GM18519 (cell line): ENCODE measurements around the gene MYL3.

Experiments
- ATAC-seq: cut with Tn5 transposase; IDR thresholded peaks from one replicate; pipeline ENCODE4 v1.9.1; 2021; ENCODE audit warnings: mild to moderate bottlenecking, moderate library complexity; ENCODE audit not compliant: unreplicated experiment, low FRiP score

Gene MYL3

DNA sequence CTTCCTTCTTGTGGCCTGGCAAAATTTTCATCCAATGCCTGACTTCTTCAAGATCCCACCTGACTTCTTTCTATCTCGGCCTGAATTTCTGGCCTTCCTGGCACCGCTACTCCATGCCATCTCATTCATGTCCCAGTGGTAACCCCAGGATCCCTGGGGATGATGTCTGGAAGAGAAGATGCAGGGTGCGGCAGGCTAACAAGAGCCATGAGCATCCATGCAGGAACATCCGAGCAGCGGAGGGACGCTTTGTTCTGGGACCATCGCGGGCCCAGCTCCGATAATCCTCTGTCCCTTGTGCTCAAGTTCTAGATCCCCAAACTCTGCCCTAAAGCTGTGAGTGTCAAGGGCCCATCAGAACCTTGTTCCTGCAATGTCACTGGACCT lies 10.9 kb downstream of the MYL3 start:
- ATAC-seq = no peak

DNA sequence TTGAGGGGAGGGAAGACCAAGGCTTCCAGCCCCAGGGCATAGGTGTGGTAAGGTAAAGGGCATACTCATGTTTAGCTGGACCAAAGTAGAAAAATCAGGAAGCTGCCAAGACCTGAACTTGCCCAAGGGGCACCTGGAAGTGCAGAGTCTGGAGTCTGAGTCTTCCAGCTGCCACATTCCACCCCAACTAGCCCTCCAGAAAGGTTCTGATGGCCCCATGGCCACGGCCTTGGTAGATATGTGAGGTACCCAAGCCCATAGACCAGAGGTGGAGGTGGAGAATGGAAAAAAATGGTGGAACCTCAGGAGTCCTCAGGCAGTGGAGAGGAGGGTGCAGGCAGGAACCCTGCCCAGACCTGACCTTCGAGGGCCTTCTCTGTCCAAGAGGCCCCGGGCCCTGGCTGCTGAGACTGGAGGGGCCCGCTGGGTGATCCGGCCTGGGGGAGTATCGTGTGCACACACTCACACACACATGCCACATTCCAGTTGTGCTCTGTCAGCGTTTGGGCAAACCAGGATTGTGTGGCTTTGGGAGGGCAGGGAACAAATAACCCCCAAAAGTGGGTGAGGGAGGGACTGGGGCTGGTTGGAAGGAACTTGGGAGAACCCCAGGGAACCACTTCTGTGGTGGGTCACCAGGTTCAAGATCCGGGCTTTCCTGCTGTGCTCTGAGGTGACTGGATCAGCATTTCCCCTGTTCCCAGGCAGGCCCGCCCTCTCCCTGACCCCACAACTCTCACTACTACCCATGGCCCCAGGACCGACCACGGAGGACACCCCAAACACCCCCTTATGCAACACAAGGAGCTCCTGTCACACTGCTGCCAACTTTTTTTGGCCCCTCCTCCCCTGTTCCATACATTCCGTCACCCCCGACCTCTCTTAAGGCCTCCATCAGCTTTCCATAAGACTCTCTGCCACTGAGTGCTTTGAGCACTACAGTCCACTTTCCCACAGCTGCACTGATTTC lies 11.6 kb downstream of the MYL3 start:
- no peak for ATAC-seq

DNA sequence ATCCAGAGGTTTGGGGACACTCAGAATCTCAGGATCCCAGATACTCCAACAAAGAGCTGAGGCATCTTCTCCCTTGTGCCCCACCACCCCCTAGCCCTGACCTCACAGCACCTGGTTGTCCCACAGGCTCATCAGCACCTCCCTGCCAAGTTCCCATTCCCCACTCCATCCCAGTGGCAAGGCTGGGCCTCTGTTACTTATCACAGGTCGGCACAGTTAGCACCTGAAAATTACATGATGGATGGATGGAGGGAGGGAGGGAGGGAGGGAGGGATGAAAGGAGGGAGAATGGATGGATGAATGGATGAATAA lies 12.8 kb downstream of the MYL3 start:
- no peak for ATAC-seq

DNA sequence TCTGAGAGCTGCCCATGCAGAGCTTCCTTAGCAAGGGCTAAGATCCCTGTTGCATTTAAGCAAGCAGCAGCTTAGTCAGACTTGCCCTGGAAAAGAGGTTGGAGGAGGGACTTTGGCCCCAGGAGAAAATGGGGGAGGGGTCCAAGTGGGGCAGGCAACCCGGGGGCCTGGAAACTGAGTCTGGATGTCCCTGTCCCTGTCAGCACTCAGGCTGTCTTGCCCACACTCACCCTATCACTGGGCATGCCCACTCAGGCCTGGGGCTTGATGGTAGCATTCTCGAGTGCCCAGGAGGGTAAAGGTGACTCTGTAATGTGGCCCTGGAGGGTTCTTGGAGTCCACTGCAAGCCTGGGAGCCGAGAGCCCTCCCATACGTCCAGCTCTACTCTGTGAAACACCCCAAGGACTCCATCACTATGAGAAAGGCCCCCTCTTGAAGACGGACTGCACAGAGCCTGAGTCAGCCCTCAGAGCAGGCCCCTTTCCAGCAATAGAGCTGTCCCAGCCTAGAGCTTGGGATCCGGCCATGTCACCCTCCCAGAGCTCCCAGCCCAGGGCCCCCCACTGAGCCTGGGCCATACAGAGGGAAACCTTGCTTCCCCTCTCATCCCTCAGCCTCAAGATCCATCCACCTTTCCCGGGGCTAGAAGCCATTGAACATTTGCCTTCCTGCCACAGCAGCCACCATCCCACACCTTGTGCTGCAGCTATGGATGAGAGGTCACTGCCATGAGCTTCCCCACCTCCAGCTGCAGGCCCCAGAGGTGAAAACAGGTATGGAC lies 13.4 kb downstream of the MYL3 start:
- ATAC-seq = no peak

DNA sequence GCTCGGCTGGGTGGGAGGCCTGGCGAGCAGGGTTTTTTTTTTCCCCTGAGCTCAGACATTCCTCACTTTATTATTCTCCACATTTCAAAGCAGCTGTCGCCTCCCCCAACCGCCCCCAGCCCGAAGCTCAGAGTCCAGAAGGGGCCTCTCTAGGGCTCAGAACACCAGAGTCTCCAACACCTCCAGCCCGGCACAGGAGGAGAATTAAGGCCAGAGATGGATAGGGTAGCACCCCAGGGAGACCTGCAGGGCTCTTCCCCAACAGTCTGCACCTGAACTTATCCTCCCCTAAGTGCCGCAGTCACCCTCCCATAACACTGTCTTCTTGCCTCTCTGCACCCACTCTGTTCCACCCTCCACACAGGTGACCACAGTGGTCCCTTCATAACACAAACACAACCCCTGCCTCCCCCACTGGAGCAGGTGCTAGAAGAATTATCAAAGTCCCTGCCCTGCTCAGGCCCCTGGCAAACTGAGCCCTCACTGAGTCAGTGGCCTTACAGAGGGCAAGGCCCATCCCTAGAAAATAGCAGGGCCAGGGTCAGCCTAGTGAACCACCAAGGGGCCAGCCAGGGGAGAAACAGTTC lies 14.1 kb downstream of the MYL3 start:
- ATAC-seq = no peak

DNA sequence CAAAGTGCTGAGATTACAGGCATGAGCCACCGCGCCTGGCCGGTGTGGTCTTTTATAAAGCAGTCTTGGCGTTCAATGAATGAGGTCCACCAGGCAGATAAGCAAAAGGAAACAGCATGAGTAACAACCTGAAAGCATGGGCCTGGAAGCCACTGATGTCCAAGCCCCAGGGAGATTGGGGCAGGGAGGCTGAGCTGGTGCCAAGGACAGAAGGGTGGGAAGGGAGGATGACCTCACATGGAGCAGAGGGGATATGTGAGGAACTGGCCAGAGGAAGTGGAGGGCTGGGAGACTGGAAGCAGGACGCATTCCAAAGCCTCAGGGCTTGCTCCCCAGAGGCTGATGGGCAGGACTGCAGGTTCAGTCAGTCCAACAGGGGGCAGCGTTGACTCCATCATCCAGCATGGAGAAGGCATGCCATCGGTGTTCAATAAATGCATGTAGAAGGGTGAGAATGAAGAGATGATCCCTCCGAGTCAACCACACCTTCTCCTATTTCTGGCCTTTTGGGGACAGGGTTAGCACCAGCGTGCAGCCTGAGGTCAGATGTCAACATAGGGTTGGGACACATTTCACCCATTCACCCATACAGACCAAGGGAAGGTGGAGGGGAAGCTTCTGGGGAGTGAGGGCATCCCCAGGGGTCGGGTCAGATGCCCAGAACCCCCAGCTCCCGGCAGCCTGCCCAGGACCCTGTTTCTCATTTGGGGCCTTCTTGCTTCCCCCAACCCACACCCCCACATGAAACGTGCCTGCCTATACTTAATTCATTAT lies 14.8 kb downstream of the MYL3 start:
- ATAC-seq = no peak

DNA sequence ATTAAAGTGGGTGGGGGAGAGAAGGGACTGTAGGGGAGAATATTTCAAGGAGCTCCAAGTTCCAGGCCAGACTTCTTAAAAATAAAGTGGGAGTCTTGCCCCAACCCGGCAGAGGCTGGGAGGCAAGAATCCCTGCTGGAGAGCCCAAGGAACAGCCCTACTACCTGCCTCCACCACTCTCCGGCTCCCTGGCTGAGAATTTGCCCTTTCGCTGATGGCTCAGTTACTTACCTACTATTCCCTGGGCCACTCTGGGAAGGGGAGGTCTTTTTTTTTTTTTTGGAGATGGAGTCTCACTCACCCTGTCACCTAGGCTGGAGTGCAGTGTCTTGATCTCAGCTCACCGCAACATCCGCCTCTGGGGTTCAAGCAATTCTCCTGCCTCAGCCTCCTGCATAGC lies 15.5 kb downstream of the MYL3 start:
- no peak for ATAC-seq

DNA sequence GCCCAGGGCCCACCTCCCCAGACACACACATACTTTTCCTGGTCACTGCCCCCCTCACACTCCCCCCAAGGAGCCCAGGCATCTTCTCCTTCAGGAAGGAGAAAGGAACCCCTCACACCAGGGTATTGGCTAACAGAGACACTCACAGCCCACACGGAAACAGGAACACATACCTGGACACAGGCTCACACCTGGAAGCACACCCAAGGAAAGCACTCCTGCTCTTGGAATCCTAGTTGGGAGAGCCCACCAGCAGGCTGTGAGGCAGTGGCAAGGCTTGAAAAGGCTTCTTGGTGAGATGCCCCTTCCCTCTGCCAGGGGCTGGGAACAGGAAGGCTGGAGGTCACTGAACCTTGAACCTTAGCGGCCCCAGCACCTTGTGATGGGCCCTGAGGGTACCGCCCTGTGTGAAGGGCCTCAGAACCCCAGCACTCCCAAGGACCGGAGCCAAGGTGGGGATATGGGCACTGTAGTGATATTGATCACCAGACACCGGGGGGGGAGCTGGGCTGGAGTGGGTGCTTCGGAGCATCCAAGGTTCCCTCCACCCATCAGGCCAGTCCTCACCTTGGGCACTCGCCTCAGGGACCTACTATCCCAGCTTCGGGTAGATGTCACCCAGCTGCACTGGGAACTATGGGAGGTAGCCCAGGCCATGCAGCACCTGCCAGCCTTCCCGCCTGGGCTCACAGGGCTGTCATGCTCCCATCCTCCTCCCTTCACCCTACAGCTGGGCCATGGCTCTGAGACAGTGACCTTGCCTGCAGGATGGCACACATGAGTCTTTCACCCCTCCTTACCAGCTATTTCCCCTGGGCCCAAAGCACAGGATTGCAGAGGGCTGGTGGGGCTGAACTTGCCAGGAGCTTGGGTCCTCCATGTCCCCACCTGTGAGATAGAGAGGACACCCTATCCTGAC lies 16.4 kb downstream of the MYL3 start:
- ATAC-seq = no peak

DNA sequence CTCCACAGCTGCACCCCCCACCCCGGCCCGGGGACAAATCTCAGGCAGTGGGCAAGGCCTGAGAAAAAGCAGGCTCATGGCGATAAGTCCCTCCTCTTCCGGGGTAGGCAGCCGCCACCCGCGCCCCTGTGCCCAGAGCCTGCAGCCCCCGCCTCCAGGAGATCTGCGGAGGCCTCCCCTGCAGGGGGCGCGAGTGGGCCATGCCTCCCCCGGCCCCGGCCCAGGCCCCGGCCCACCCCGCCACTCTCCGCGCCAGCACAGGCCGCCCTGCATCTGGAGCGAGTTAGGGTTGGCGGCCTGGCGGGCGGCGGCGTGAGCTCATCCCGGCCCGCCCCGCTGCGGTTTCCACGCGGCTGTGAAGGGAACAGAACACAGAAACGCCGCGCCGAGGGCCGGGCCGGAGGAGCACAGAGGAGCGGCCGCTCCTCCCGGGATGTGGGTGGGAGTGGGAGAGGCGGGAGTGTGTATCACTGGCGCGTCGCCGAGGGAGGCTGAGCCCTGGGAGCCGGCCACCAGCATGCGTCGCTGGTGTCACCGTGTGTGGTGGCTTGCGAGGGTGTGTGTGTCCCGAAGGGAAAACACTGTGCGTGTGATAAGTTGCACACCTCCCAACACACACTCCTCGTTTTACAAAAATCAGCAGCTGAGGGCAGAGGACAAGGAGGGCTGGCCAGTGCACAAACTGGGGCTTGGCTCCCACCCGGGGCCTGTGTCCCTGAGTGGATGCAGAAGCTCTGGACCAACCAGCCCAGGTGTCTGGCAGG lies 17.2 kb downstream of the MYL3 start:
- ATAC-seq = no peak

DNA sequence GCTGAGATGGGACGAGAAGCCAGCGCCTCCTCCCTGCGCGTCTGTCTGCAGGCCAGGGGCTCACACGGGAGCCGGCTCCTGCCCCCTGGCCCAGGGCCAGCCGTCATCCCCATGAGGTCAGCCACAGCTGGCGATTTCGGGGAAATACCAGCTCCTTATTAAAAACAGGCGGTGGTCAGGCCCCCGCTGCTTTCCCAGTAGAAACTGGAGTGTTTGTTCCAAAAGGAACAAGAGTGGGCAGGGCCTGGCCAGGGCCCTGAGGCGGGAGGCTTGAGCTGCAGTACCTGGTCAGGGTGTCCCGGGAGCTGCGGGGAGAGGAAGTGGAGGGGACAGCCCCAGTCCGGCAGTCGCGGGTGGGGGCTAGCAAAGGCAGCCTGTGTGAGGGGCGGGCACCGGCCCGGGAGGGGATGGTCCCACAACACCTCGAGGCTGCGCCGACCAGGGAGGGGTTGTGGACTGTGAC lies 17.8 kb downstream of the MYL3 start:
- no peak for ATAC-seq

DNA sequence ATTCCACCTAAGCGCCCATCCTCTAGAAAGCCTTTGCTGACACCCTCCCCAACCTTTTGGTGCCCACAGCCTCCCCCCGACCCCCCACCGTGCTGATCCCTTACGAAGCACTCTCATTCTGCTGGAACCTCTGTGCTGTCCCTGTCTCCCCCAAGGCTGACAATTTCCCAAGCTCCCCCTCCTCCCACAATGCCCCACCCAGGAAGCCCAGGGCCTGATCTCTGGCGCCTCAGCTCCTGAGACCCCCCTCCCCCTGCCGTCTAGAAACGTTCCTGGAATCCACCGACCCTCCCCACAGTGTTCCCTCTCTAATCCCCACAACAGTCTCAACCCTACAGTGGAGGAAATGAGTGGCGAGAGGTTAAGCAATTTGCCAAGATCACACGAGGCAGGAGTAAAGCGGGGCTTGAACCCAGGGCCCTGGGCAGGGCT lies 18.3 kb downstream of the MYL3 start:
- ATAC-seq = no peak

DNA sequence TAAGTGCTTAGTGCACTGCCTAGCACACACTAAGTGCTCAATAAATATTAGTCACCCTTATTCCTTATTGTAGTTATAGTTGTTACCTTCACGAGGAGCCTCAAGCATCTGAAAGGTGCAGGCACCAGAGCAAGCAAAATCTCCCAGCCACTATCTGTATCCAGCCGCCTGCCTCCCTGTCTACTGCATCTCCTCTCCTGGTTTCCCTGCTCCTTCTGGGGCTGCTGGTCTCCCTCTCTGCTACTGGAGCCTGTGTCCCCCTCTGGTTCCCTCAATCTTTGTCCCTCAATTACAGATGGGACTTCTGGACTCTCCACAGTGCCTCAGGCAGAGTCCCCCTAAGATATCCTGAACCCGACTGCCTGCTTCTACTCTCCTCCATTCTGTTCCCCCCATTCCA lies 18.8 kb downstream of the MYL3 start:
- ATAC-seq = no peak

DNA sequence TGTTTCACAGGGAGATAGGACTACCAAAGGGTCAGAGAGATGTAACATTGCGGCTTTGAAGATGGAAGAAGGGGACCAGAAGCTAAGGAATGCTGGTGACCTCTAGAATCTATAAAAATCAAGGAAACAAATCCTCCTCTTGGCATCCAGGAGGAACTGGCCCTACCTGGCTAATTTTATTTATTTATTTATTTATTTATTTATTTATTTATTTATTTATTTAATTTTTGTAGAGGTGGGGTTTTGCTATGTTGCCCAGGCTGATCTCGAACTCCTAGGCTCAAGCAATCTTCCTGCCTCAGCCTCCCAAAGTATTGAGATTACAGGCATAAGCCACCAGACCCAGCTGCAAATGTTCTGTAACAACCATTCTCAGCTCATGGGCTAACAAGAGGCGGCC lies 19.7 kb downstream of the MYL3 start:
- ATAC-seq = no peak

DNA sequence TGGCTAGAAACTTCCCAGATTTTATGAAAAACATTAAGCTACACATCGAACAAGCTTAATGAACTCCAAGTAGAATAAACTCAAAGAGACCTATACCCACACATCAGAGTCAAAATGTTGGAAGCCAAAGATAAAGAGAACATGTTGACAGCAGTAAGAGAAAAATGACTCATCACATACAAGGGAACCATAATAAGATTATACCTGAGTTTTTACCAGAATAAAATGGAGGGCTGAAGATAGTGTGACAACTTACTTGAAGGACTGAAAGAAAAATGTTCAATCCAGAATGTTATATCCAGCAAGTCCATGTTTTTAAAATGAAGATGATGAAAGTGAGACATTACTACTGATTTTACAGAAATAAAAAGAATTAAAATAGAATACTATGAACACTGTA lies 22.8 kb downstream of the MYL3 start:
- ATAC-seq = no peak

DNA sequence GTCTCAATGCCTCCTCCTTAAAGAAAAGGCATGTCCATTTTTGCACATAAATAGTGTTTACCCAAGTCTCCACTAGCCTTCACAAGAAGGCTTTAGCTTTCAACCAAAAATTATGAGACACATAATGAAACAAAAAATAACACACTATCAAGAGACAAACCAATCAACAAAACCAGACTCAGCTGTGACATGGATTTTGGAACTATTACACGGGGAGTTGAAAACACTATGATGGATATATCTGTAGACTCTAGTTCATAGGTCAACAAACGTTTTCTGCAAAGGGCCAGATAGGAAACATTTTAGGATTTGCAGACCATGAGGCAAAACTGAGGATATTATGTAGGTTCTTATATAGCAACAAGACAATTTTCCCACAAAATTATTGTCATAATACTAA lies 24.9 kb downstream of the MYL3 start:
- ATAC-seq = no peak

DNA sequence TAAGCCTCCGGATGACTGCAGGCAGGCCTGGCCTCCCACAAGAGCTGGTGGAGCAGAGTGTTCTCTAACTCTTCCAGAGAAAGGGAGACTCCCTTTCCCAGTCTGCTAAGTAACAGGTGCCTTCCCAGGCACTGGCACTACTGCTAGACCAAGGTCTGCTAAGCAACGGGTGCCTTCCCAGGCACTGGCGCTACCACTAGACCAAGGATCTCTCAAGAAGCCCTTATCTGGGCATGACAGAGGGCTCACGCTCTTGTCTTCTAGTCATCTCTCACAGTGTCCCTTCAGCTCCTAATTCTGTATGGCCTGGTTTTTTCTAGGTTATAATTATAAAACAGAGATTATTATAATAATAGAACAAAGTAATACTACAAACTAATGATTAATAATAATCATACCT lies 27.8 kb downstream of the MYL3 start:
- ATAC-seq = no peak

DNA sequence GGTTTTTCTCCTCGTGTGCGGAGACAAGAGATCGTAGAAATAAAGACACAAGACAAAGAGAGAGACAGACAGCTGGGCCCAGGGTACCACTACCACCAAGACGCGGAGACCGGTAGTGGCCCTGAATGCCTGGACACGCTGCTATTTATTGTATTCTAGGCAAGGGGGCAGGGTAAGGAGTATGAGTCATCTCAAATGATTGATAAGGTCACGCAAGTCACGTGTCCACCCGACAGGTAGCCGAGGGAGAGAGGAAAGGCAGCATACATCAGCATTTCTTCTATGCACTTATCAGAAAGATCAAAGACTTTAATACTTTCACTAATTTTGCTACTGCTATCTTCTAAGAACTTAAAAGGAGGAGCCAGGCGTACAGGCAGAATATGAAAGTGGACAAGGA lies 28.2 kb downstream of the MYL3 start:
- no peak for ATAC-seq

DNA sequence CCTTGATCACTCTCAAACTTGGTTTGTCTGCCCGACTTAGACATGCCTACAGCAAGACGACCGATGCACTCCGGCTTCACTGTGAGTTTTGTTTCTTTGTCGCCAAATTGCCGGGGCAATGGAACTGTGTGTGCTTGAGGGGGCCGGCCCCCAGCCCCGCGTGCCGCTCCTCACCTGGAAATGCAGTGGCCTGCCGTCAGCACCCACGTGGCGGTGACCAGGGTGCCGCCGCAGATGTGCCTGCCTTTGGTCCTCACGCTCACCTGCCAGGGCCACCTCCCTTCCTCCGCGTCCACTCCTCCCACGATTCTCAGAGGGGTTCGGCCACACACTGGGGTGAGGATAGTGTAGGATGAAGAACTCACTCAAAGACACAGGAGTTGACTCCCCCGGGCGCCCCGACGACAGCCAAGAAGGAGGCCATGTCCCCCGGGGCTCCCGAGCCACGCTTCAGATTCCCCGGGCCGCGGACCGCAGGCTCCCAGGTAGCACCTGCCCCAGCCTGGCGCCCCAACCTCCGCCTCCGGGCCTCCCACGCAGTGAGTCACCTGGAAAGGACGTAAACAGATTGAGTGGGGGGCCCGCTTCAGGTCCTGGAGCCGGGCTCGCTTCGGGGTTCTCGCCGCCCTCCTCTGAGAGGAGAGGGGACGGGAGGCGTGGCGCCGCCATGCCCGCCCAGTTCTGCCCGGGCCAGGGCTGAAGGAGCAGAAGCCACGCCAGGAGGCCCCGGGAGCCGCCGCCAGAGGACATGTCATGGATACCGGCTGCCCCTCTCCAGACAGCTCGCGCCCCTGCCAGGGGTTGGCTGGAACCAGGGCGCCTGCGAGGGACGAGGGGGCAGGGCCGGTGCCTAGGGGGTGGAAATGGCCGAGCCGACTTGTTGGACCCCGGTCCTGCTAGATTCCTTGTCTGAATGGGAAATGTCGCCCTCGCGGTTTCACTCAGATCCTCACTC lies 29.6 kb downstream of the MYL3 start:
- ATAC-seq = no peak
